ENCODE data around the gene ZNF226. TPM values are rescaled to one million over a fixed set of nuclear protein-coding genes. Genes with fewer than 3 reads are reported as not detected.
"Not testable (repeated sequence)": the region's sequence is repeated elsewhere in the genome, so short reads cannot be mapped to it uniquely, and the experiment has no call there.

ZNF226 gene
- total and polyA plus RNA-seq, 2 donors (not counting 1 experiment from before 2014, with no cell fraction given) = 14.8 to 55.8 TPM

- no peak overlapping the region for H3K4me3 ChIP-seq (ENCODE audit: control extremely low read depth in 1 of 5, extremely low read depth in 1 of 5, insufficient read depth in 1 of 5, low read depth in 2 of 5, low read length in 4 of 5)
- ATAC-seq (ENCODE audit: low read depth) = no peak
- ChIA-PET CTCF (no interaction called here), POLR2A (no interaction called here)
- no peak overlapping the region for H2AFZ ChIP-seq (ENCODE audit: insufficient read depth, low read depth, low read length, poor library complexity, severe bottlenecking)
- no peaks in the 10 kb centered on the region for H3K36me3 ChIP-seq (replicated peaks in 1 of 2; ENCODE audit: control extremely low read depth in 1 of 2, control insufficient read depth in 1 of 2, extremely low read depth in 1 of 2, insufficient read depth in 2 of 2, low read length in 1 of 2)
- Mint-ChIP-seq H3K9me3 (ENCODE audit: insufficient read depth) (peaks cover 6% of the 10 kb centered on the region), H3K4me1 (peaks cover 6% of the 10 kb centered on the region), H3K4me3 (no peak overlapping the region), H3K27me3 (peaks cover 17% of the 10 kb centered on the region), H3K27ac (no peak overlapping the region)
- TF ChIP-seq CTCF (IDR thresholded peaks at IDR 0.05) (no peak), EZH2 (IDR thresholded peaks at IDR 0.05; ENCODE audit: borderline replicate concordance, insufficient read depth, low read depth, low read length, poor library complexity, severe bottlenecking) (no peak)
- no peak overlapping the region for H3K4me2 ChIP-seq (replicated peaks; ENCODE audit: low read depth, low read length, poor library complexity, severe bottlenecking)
- H4K20me1 ChIP-seq (ENCODE audit: control insufficient read depth, insufficient read depth, low read length, poor library complexity, severe bottlenecking) = no peaks in the 10 kb centered on the region
- no peak overlapping the region for H3K27ac ChIP-seq (ENCODE audit: low read length in 2 of 2)
- peaks cover 4 to 26% (median 12%) of the 10 kb centered on the region in 3 donors for H3K9me3 ChIP-seq (ENCODE audit: control extremely low read depth in 1 of 3, control insufficient read depth in 2 of 3, insufficient read depth in 1 of 3, low read length in 2 of 3)
- intact Hi-C loops (cut with micrococcal nuclease) = no loop called here
- no CpG with 5 or more reads among the region's 1 CpG for WGBS (ENCODE audit: insufficient coverage)
- no peak overlapping the region for H3K9ac ChIP-seq (ENCODE audit: low read length)
- H3K79me2 ChIP-seq (ENCODE audit: control insufficient read depth, insufficient read depth, low read length) = no peaks in the 10 kb centered on the region
- H3K27me3 ChIP-seq (replicated peaks in 1 of 4; ENCODE audit: control extremely low read depth in 1 of 4, control insufficient read depth in 3 of 4, insufficient read depth in 4 of 4, low read length in 3 of 4) = no peaks in the 10 kb centered on the region
- H3K4me1 ChIP-seq (ENCODE audit: control insufficient read depth in 2 of 2, insufficient read depth in 2 of 2, low read length in 2 of 2) = peaks cover 0 to 4% of the 10 kb centered on the region in 2 donors
- no peak for DNase-seq
Measured at GRCh38 chr19:44202470-44202869, 37.6 kb downstream of the ZNF226 start.

GRCh38 chr19:44202974-44203373 lies 38.1 kb downstream of the ZNF226 start:
- Mint-ChIP-seq H3K9me3 (ENCODE audit: insufficient read depth) (peaks cover 7% of the 10 kb centered on the region), H3K4me1 (peaks cover 10% of the 10 kb centered on the region), H3K4me3 (no peak overlapping the region), H3K27ac (no peak overlapping the region), H3K27me3 (peaks cover 17% of the 10 kb centered on the region)
- ChIA-PET CTCF (no interaction called here), POLR2A (no interaction called here)
- Histone ChIP-seq H3K9ac (ENCODE audit: low read length) (no peak overlapping the region), H3K4me2 (replicated peaks; ENCODE audit: low read depth, low read length, poor library complexity, severe bottlenecking) (no peak overlapping the region), H3K79me2 (ENCODE audit: control insufficient read depth, insufficient read depth, low read length) (no peaks in the 10 kb centered on the region), H3K9me3 (ENCODE audit: control extremely low read depth in 1 of 3, control insufficient read depth in 2 of 3, insufficient read depth in 1 of 3, low read length in 2 of 3) (peaks cover 6 to 29% (median 12%) of the 10 kb centered on the region in 3 donors), H2AFZ (ENCODE audit: insufficient read depth, low read depth, low read length, poor library complexity, severe bottlenecking) (no peak overlapping the region), H3K36me3 (replicated peaks in 1 of 2; ENCODE audit: control extremely low read depth in 1 of 2, control insufficient read depth in 1 of 2, extremely low read depth in 1 of 2, insufficient read depth in 2 of 2, low read length in 1 of 2) (no peaks in the 10 kb centered on the region), H3K27me3 (replicated peaks in 1 of 4; ENCODE audit: control extremely low read depth in 1 of 4, control insufficient read depth in 3 of 4, insufficient read depth in 4 of 4, low read length in 3 of 4) (no peaks in the 10 kb centered on the region), H3K4me1 (ENCODE audit: control insufficient read depth in 2 of 2, insufficient read depth in 2 of 2, low read length in 2 of 2) (peaks cover 4 to 7% of the 10 kb centered on the region in 2 donors), H4K20me1 (ENCODE audit: control insufficient read depth, insufficient read depth, low read length, poor library complexity, severe bottlenecking) (no peaks in the 10 kb centered on the region), H3K27ac (ENCODE audit: low read length in 2 of 2) (no peak overlapping the region), H3K4me3 (ENCODE audit: control extremely low read depth in 1 of 5, extremely low read depth in 1 of 5, insufficient read depth in 1 of 5, low read depth in 2 of 5, low read length in 4 of 5) (no peak overlapping the region)
- ATAC-seq (ENCODE audit: low read depth) (no peak), DNase-seq (no peak)
- TF ChIP-seq CTCF (IDR thresholded peaks at IDR 0.05) (no peak), EZH2 (IDR thresholded peaks at IDR 0.05; ENCODE audit: borderline replicate concordance, insufficient read depth, low read depth, low read length, poor library complexity, severe bottlenecking) (no peak)
- 93% methylated on average over 2 of the region's 2 CpGs for WGBS (ENCODE audit: insufficient coverage)
- intact Hi-C loops (cut with micrococcal nuclease) = no loop called here

- H3K9me3 Mint-ChIP-seq (ENCODE audit: insufficient read depth); H3K9ac ChIP-seq (ENCODE audit: low read length); H3K4me3 ChIP-seq (ENCODE audit: control extremely low read depth in 1 of 5, extremely low read depth in 1 of 5, insufficient read depth in 1 of 5, low read depth in 2 of 5, low read length in 4 of 5); intact Hi-C loops (cut with micrococcal nuclease); DNase-seq; POLR2A ChIA-PET; H3K4me3 Mint-ChIP-seq; H3K36me3 ChIP-seq (replicated peaks in 1 of 2; ENCODE audit: control extremely low read depth in 1 of 2, control insufficient read depth in 1 of 2, extremely low read depth in 1 of 2, insufficient read depth in 2 of 2, low read length in 1 of 2); H3K4me1 ChIP-seq (ENCODE audit: control insufficient read depth in 2 of 2, insufficient read depth in 2 of 2, low read length in 2 of 2); H3K27ac Mint-ChIP-seq; H3K27ac ChIP-seq (ENCODE audit: low read length in 2 of 2); H4K20me1 ChIP-seq (ENCODE audit: control insufficient read depth, insufficient read depth, low read length, poor library complexity, severe bottlenecking); CTCF ChIA-PET; ATAC-seq (ENCODE audit: low read depth); H2AFZ ChIP-seq (ENCODE audit: insufficient read depth, low read depth, low read length, poor library complexity, severe bottlenecking); H3K4me2 ChIP-seq (replicated peaks; ENCODE audit: low read depth, low read length, poor library complexity, severe bottlenecking); H3K79me2 ChIP-seq (ENCODE audit: control insufficient read depth, insufficient read depth, low read length); H3K27me3 ChIP-seq (replicated peaks in 1 of 4; ENCODE audit: control extremely low read depth in 1 of 4, control insufficient read depth in 3 of 4, insufficient read depth in 4 of 4, low read length in 3 of 4): not testable (repeated sequence)
- Mint-ChIP-seq H3K4me1 (peaks cover 11% of the 10 kb centered on the region), H3K27me3 (peaks cover 17% of the 10 kb centered on the region)
- peaks cover 6 to 26% (median 12%) of the 10 kb centered on the region in 3 donors for H3K9me3 ChIP-seq (ENCODE audit: control extremely low read depth in 1 of 3, control insufficient read depth in 2 of 3, insufficient read depth in 1 of 3, low read length in 2 of 3)
- 89% methylated on average over 18 of the region's 31 CpGs for WGBS (ENCODE audit: insufficient coverage)
Measured at GRCh38 chr19:44203877-44204276, 39.0 kb downstream of the ZNF226 start.
